Left forelimb (tissue), 1 donor: Measurements from ENCODE around the gene TBC1D12.
"Not testable (repeated sequence)": the region's sequence is repeated elsewhere in the genome, so short reads cannot be mapped to it uniquely, and the experiment has no call there.

ENCODE experiments used
- DNase-seq: peaks from one replicate; pipeline ENCODE4 v3.0.0-alpha.2; 2018; ENCODE audit warnings: low spot score

The TBC1D12 gene

DNA sequence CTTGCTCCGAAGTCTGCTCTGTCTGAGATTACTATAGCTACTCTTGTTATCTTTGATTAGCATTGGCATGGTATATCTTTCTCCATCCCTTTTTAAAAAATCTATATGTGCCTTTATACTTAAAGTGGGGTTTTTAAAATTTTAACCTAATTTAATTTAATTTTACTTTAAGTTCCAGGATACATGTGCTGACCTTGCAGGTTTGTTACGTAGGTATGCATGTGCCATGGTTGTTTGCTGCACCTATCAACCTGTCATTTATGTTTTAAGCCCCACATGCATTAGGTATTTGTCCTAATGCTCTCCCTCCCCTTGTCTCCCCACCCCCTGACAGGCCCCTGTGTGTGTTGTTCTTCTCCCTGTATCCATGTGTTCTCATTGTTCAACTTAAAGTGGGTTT, 54.6 kb downstream of the TBC1D12 start:
- no peak for DNase-seq

DNA sequence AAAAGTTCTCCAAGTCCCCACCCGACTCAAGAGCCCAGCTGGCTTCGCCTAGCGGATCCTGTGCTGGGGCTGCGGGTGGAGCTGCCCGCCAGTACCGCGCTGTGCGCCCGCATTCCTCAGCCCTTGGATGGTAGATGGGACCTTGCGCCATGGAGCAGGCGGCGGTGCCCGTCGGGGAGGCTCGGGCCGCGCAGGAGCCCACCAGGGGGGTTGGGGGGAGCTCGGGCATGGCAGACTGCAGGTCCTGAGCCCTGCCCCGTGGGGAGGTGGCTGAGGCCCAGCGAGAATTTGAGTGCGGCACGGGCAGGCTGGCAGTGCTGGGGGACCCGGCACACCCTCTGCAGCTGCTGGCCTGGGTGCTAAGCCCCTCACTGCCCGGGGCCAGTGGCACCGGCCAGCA, 57.0 kb downstream of the TBC1D12 start:
- DNase-seq: no peak

DNA sequence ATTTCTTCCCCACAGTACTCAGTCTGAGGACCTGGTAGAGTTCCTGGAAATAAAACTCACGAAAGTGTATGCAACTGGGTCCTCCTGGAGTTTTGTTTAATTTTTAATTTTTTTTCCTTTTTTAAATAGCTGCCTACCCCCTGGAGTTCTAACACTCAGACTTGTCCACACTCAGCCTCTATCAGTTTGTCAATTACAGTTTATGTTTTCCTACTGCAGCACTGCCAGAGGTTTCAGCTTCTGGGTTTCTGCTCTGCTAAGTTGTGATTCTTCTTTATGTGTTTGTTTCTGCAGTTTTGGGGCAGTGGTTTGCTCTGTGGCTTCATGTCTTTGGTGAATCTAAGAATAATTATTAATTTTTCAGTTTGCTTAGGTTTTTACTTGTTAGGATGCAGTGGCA, 59.2 kb downstream of the TBC1D12 start:
- DNase-seq: no peak

DNA sequence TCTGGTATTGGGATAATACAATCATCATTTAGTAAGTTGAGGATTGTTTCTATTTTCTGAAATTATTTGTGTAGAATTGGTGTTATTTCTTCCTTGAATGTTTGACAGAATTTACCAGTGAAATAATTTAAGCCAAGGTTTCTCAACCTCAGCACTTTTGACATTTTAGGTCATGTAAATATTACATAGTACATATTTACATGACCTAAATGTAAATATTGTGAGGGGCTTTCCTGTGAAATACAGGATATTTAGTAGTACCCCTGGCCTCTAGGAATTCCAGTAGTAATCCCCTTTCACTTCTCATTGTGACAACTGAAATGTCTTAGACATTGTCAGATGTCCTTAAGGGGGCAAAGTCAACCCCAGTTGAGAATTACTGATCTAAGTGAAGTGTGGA, 59.8 kb downstream of the TBC1D12 start:
- DNase-seq: no peak

DNA sequence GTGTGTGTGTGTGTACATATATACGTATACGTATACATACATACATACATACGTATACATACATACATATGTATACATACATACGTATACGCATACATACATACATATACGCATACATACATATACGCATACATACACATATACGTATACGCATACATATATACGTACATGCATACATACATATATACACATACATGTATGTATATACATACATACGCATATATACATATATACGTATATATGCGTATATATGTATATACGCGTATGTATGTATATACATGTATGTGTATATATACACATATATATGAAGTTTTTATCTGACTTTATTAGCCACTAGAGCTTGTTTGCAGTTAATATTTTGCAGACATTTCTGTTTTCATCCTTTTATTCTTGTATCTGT, 63.3 kb downstream of the TBC1D12 start:
- DNase-seq: no peak

GRCh38 chr10:94481410-94481809, 79.1 kb downstream of the TBC1D12 start:
- DNase-seq: no peak

GRCh38 chr10:94483970-94484369, 81.6 kb downstream of the TBC1D12 start:
- no peak for DNase-seq

DNA sequence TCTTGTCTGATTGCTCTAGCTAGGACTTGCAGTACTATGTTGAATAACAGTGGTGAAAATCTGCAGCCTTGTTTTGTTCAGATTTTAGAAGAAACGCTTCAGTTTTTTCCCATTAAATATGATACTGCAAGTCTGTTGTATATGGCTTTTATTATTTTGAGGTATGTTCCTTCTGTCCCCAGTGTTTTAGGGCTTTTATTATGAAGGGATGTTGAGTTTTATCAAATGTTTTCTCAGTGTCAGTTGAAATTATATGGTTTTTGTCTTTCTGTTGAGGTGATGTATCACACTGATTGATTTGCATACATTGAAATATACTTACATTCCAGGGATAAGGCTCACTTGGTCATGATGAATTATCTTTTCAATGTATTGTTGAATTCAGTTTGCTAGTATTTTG, 82.8 kb downstream of the TBC1D12 start:
- no peak for DNase-seq

- DNase-seq: no peak
Measured at GRCh38 chr10:94487575-94487974, 85.2 kb downstream of the TBC1D12 start.

DNA sequence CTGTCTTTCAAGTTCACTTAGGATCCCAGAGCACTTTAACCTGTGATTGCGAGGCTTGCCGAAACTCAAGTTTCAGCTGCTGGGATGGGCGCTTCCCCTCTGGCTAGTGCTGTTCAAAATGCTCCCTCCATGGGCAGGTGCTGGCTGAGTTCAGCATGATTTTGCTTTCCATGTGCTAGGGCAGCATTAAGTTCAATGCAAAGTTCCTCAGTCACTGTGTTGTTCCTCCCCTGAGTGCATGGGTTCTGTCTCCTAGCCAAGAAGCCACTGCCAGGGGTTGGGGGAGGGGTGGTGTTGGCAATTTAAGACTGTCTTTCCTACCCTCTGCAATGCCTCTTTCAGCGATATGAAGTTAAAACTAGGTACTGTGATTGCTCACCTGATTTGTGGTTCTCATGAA, 86.8 kb downstream of the TBC1D12 start:
- no peak for DNase-seq

DNA sequence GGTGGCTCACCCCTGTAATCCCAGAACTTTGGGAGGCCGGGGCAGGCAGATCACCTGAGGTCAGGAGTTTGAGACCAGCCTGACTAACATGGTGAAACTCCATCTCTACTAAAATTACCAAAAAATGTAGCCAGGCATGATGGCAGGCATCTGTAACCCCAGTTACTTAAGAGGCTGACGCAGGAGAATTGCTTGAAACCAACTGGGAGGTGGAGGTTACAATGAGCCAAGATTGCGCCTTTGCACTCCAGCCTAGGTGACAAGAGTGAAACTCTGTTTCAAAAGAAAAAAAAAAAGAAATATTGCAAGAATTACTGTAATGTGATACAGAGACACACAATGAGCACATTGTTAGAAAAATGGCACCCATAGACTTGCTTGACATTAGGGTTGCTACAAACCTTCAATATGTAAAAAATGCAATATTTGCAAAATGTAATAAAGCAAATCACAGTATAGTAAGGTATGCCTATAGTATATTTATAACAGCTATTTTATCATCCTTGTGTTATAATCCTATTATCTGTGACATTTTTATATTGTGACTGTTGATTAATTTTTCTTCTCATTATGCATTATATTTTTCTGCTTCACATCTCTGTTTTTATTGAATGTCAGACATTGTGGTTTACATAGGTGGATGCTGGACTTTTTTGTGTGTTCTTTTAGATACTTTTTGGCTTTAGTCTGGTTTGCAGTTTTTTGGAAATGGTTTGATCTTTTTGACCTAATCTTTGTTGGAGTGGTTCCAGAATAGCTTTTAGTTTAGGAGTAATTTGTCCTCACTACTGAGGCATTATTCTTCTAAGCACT, 87.8 kb downstream of the TBC1D12 start:
- DNase-seq: no peak

DNA sequence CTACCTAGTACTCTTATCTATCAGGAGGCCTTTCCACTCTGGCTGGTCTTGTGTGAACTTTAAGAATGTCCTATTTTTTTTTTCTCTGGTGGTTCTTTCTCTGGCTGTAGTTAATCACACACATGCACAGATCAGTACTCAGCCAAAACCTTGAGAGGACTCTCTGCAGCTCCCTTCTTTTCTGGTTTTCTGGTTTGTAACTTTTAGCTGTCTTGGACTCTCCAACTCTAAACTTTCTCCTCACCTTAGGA, 88.4 kb downstream of the TBC1D12 start:
- DNase-seq: no peak

DNA sequence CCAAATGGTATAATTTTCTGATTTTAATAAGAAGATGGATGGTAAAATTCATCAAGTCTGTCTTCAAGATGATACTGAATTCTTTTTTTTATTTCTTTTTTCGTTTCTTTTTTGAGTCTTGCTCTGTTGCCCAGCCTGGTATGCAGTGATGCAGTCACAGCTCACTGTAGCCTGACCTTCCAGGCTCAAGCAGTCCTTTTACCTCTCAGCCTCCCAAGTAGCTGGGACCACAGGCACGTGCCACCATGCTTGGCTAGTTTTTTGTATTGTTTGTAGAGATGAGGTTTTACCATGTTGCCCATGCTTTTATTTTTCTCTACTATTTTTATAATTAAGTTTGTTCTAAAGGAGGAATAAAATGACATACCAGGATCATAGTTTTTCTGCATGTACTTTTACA, 91.1 kb downstream of the TBC1D12 start:
- DNase-seq: no peak

DNA sequence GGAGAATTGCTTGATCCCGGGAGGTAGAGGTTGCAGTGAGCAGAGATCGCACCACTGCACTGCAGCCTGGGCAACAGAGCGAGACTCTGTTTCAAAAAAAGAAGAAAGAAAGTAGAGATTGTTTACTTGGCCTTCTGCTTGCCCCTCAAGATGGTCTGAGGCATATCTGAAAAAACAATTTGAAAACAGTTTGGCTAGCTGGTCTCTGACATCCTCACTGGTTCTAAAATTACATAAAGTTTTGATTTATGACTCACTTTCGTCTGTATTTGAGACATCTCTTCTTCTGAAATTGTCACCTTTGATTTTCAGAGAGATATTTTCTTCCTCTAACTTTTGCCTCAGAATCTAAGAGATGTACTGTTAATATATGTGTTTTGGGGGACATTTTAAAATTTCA, 93.7 kb downstream of the TBC1D12 start:
- no peak for DNase-seq

GRCh38 chr10:94496646-94497045, 94.3 kb downstream of the TBC1D12 start:
- DNase-seq: no peak

GRCh38 chr10:94500063-94500462, 97.7 kb downstream of the TBC1D12 start:
- no peak for DNase-seq

DNA sequence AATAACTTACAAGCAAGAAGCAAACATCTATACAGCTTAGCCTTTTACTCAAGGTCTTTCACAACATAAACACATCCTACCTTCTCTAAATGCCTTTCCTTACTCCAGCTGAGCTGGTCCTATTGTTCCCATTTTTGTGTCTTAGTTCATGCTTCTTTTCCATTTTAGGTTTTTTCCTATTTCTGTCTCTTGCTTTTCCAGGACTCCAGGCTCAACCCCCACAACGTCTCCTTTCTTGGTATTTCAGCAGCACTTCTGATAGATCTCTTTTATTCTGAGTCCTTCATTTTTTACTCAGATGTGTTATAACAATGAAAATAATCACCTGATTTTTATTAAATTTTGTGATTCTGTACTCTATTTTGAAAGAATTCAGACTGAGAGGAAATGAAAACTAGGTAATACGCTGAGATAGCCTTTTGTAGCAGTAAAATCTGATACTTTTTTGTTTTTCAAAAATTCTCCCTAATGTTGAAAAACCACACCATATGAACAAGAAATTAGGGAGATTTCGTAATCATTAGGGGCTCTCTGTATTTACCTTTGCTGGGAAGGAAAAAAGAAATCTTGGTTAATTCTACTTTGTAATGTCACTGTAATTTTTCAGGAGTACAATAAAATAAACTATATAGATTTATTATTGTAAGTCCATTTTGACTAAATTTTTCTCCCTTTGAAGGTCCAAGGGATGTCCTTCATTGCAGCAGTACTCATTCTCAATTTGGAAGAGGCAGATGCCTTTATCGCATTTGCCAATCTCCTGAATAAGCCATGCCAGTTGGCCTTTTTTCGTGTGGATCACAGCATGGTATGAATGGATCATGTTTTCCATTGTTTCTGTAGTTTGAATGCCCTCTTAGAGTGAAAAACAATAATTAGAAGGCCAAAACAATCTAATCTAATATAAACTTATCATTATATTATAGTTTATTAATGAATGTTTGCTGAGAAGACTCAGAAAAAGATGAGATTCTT, 119.2 kb downstream of the TBC1D12 start:
- no peak for DNase-seq

DNA sequence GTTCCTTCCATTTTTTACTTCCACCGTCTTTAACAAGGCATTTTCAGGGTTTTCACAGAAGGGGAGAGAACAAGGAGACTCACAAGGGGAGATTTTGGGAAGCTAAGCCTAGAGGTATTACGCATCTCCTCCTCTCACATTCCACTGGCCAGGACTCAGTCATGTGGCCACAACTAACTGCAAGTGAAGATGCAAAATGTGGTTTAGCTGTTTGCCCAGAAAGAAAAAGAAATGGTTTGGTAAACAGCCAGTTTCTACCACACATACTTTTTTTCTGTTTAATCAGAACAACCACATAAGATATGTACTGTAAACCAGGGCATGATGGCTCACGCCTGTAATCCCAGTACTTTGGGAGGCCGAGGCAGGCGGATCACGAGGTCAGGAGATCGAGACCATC, 121.8 kb downstream of the TBC1D12 start:
- DNase-seq: no peak

GRCh38 chr10:94524711-94525110, 122.4 kb downstream of the TBC1D12 start:
- DNase-seq: no peak

- not testable (repeated sequence) for DNase-seq
Measured at GRCh38 chr10:94531550-94531949, 129.2 kb downstream of the TBC1D12 start.

GRCh38 chr10:94533027-94533426, 130.7 kb downstream of the TBC1D12 start:
- no peak for DNase-seq

DNA sequence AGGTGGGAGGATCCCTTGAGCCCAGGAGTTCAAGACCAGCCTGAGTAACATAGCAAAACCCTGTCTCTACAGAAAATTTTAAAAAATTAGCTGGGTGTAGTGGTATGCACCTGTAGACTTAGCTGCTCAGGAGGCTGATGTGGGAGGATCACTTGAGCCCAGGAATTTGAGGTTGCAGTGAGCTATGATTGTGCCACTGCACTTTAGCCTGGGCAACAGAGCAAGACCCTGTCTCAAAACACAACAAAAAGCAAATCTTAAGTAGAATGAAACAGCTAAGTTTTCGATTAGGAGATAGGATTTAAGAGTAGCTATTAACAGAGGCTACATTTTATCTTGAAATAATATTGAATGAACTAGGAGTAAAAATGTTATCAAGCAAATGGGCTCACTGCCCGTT, 139.9 kb downstream of the TBC1D12 start:
- not testable (repeated sequence) for DNase-seq

DNA sequence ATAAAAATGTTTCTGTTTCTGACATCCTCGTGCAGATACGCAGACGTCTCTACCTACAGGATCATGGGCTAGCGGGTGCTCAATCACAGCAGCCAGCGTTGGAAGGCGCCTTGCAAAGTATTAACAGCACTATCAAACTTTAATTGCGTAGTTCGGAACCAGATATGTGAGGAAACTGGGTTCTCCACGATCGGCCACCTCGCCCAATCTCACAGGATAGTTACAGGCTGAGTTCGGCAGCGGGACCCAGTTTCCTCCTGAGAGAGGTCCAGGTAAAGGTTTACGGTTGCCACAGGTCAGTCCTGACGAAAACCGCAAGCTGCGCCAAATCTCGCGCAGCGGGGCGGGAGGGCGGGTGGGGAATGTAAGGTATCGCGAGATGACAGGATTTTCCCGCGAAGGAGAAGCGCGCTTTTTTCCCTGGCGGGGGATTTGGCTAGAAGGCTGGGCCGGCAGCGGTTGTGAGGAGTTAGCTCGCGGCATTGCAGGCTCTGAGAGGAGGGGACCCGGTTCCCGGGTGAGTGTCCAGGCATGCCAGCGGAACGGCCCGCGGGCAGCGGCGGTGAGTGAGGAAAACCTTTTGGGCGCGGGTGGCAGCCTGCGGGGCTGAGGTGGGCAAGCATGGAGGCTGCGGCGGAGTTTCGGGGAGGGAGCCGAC, 143.2 kb downstream of the TBC1D12 start, which contains the start of gene HELLS:
TSS of gene HELLS (plus strand) at position 398 of the 658 bp plus-strand sequence. CDS start at position 532, 134 bp downstream.
- peak; percentile 93 for DNase-seq
